OCI-LY3 (cell line): ENCODE measurements around the gene MT1A.

Source experiments
- H2AFZ ChIP-seq: fragments of 200-600, 300-600 bp; shearing (Covaris generic); 2 replicates; pipeline ENCODE4 v1.6.0; 2014; ENCODE audit warnings: antibody characterized with exemption, low read depth, low read length
- H3K27ac ChIP-seq: fragments of 200-600, 300-600 bp; sonication (generic); 2 replicates; pipeline ENCODE4 v1.5.1; 2014; ENCODE audit warnings: mild to moderate bottlenecking, low read length, moderate library complexity, mixed read lengths
- H3K27me3 ChIP-seq: fragments of 200-600, 300-600 bp; sonication (generic); 2 replicates; pipeline ENCODE4 v1.6.1; 2014; ENCODE audit warnings: low read depth, low read length, mixed read lengths
- H3K36me3 ChIP-seq: fragments of 200-600, 300-600 bp; sonication (generic); replicated peaks from 2 replicates; pipeline ENCODE3; 2014; ENCODE audit warnings: low read depth, low read length, mixed read lengths
- H3K4me1 ChIP-seq: fragments of 300-600, 200-600 bp; sonication (generic); 2 replicates; pipeline ENCODE4 v1.6.1; 2014; ENCODE audit warnings: low read length, mixed read lengths
- H3K4me2 ChIP-seq: fragments of 200-600, 300-600 bp; sonication (generic); 2 replicates; pipeline ENCODE4 v1.6.1; 2014; ENCODE audit warnings: low read length, mixed read lengths
- H3K4me3 ChIP-seq: fragments of 300-600, 200-600 bp; sonication (generic); 2 replicates; pipeline ENCODE4 v1.5.1; 2014; ENCODE audit warnings: antibody characterized with exemption, mild to moderate bottlenecking, low read length, moderate library complexity
- H3K79me2 ChIP-seq: fragments of 300-600, 200-600 bp; shearing (Covaris generic); 2 replicates; pipeline ENCODE4 v1.6.1; 2014; ENCODE audit warnings: mild to moderate bottlenecking, low read length, mixed read lengths
- H3K9ac ChIP-seq: fragments of 300-600, 200-600 bp; shearing (Covaris generic); 2 replicates; pipeline ENCODE4 v1.6.0; 2014; ENCODE audit warnings: mild to moderate bottlenecking, low read length, moderate library complexity
- H3K9me3 ChIP-seq: fragments of 200-600, 300-600 bp; shearing (Covaris generic); 2 replicates; pipeline ENCODE4 v1.6.1; 2014; ENCODE audit warnings: low read length, mixed read lengths; ENCODE audit not compliant: insufficient read depth
- H4K20me1 ChIP-seq: fragments of 200-600, 300-600 bp; sonication (generic); 2 replicates; pipeline ENCODE4 v1.6.1; 2016; ENCODE audit warnings: low read length, mixed read lengths; ENCODE audit not compliant: insufficient read depth
- CTCF ChIP-seq: fragments of 200-600, 300-600 bp; sonication (generic); IDR thresholded peaks from 2 replicates; pipeline ENCODE4 v1.5.1; 2014; ENCODE audit warnings: antibody characterized with exemption, low read length, low read depth
- EZH2phosphoT487 ChIP-seq: fragments of 200-600 bp; shearing (Covaris generic); IDR thresholded peaks from 2 replicates; pipeline ENCODE4 v1.6.1; 2018; ENCODE audit warnings: antibody characterized with exemption, mixed run types, low read depth

Gene MT1A

GRCh38 chr16:56643080-56643778 lies 4.8 kb downstream of the MT1A start:
- Histone ChIP-seq H3K36me3 (no peaks in the 10 kb centered on the region), H3K27me3 (peaks cover 47% of the 10 kb centered on the region), H3K4me2 (peak overlapping the region; percentile 88), H2AFZ (peak overlapping the region; percentile 85), H3K9me3 (no peaks in the 10 kb centered on the region), H3K9ac (peak overlapping the region; percentile 46), H4K20me1 (no peaks in the 10 kb centered on the region), H3K79me2 (no peaks in the 10 kb centered on the region), H3K4me3 (peak overlapping the region; percentile 73), H3K27ac (no peak overlapping the region), H3K4me1 (peaks cover 13% of the 10 kb centered on the region)
- TF ChIP-seq EZH2phosphoT487, result no peak
- peak; percentile 50 for TF ChIP-seq CTCF

- H3K4me1 ChIP-seq, result peaks cover 13% of the 10 kb centered on the region
- H3K27me3 ChIP-seq, result peaks cover 48% of the 10 kb centered on the region
- peak overlapping the region; percentile 73 for H3K4me3 ChIP-seq
- peak overlapping the region; percentile 88 for H3K4me2 ChIP-seq
- peak overlapping the region; percentile 46 for H3K9ac ChIP-seq
- H2AFZ ChIP-seq, result peak overlapping the region; percentile 85
- H3K27ac ChIP-seq, result no peak overlapping the region
- TF ChIP-seq CTCF (no peak), EZH2phosphoT487 (no peak)
- no peaks in the 10 kb centered on the region for H3K9me3 ChIP-seq
- H4K20me1 ChIP-seq, result no peaks in the 10 kb centered on the region
- no peaks in the 10 kb centered on the region for H3K79me2 ChIP-seq
- H3K36me3 ChIP-seq, result no peaks in the 10 kb centered on the region
Observed at GRCh38 chr16:56643833-56644232, 5.4 kb downstream of the MT1A start.

DNA sequence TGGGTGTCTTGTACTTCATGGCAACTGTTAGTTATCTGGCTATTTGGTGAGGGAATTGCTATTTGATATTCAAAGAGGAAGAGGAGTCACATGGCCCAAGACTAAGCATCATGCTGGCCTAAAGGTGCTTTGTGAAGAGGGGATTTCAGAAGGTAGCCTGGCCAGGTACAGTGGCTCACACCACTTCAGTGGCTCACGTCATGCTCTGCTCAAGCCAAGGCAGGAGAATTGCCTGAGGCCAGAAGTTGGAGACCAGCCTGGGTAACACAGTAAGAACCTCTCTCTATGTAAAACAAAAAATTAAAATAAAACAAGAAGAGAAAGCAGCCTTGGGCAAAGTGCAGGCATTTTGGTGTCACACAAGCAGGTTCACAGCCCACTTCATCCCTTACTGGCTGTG lies 6.8 kb downstream of the MT1A start:
- Histone ChIP-seq H3K4me3 (no peak overlapping the region), H3K9me3 (no peaks in the 10 kb centered on the region), H3K9ac (no peak overlapping the region), H2AFZ (no peak overlapping the region), H3K36me3 (no peaks in the 10 kb centered on the region), H3K27ac (no peak overlapping the region), H3K4me1 (peaks cover 13% of the 10 kb centered on the region), H4K20me1 (no peaks in the 10 kb centered on the region), H3K27me3 (peaks cover 42% of the 10 kb centered on the region), H3K4me2 (no peak overlapping the region), H3K79me2 (no peaks in the 10 kb centered on the region)
- no peak for TF ChIP-seq CTCF
- TF ChIP-seq EZH2phosphoT487, result no peak

GRCh38 chr16:56645838-56646237 lies 7.4 kb downstream of the MT1A start:
- Histone ChIP-seq H3K4me1 (peaks cover 13% of the 10 kb centered on the region), H3K9me3 (no peaks in the 10 kb centered on the region), H3K79me2 (no peaks in the 10 kb centered on the region), H3K9ac (no peak overlapping the region), H4K20me1 (no peaks in the 10 kb centered on the region), H3K27me3 (peaks cover 42% of the 10 kb centered on the region), H3K4me2 (no peak overlapping the region), H3K27ac (no peak overlapping the region), H3K36me3 (no peaks in the 10 kb centered on the region), H3K4me3 (no peak overlapping the region), H2AFZ (no peak overlapping the region)
- TF ChIP-seq EZH2phosphoT487 (no peak), CTCF (no peak)
